Pulmonary artery endothelial cell (primary cell): ENCODE measurements around the gene STRBP. TPM values are rescaled to one million over a fixed set of nuclear protein-coding genes. Genes with fewer than 3 reads are reported as not detected.
A peak's percentile ranks its signal among the peaks of the same experiment; 100 is the strongest.
"Not testable (repeated sequence)": the region's sequence is repeated elsewhere in the genome, so short reads cannot be mapped to it uniquely, and the experiment has no call there.

Experiments
- DNase-seq: peaks from one replicate; pipeline ENCODE4 v3.0.0-alpha.2; 2011; ENCODE audit warnings: low read depth, low spot score
- total RNA-seq: library from RNA; depleted of rRNA; stranded (reverse); fragments of >200 nt; gene quantifications from 2 replicates; pipeline ENCODE4 v1.2.3, GENCODE V29; 2014

STRBP gene
- 9.2 and 14.3 TPM in 2 replicates for total RNA-seq

- DNase-seq = peak; percentile 36
Measured at GRCh38 chr9:123268465-123269259, at the start of gene STRBP. STRBP (minus strand) TSS chr9:123268586; CDS start chr9:123184134, 84,452 bp downstream.

GRCh38 chr9:123316053-123316718, 47.8 kb upstream of the STRBP start:
- no peak for DNase-seq

GRCh38 chr9:123315635-123316034, 47.2 kb upstream of the STRBP start:
- no peak for DNase-seq

GRCh38 chr9:123314617-123315016, 46.2 kb upstream of the STRBP start:
- DNase-seq = no peak

GRCh38 chr9:123312306-123312877, 44.0 kb upstream of the STRBP start:
- no peak for DNase-seq

GRCh38 chr9:123311250-123311752, 42.9 kb upstream of the STRBP start:
- no peak for DNase-seq

GRCh38 chr9:123310551-123311249, 42.3 kb upstream of the STRBP start:
- no peak for DNase-seq

GRCh38 chr9:123309611-123310010, 41.2 kb upstream of the STRBP start:
- no peak for DNase-seq

- no peak for DNase-seq
Measured at GRCh38 chr9:123305879-123306278, 37.5 kb upstream of the STRBP start.

GRCh38 chr9:123304340-123304691, 35.9 kb upstream of the STRBP start:
- DNase-seq = no peak

- DNase-seq = peak; percentile 62
Measured at GRCh38 chr9:123302348-123303214, 34.2 kb upstream of the STRBP start.

GRCh38 chr9:123301936-123302335, 33.5 kb upstream of the STRBP start:
- not testable (repeated sequence) for DNase-seq

- no peak for DNase-seq
Measured at GRCh38 chr9:123300554-123300953, 32.2 kb upstream of the STRBP start.

- no peak for DNase-seq
Measured at GRCh38 chr9:123299558-123300126, 31.3 kb upstream of the STRBP start.

GRCh38 chr9:123296174-123296573, 27.8 kb upstream of the STRBP start:
- no peak for DNase-seq

- no peak for DNase-seq
Measured at GRCh38 chr9:123291736-123292135, 23.4 kb upstream of the STRBP start.

GRCh38 chr9:123290764-123291163, 22.4 kb upstream of the STRBP start:
- DNase-seq = no peak

GRCh38 chr9:123287639-123288038, 19.3 kb upstream of the STRBP start:
- no peak for DNase-seq

- no peak for DNase-seq
Measured at GRCh38 chr9:123286324-123286723, 17.9 kb upstream of the STRBP start.

- no peak for DNase-seq
Measured at GRCh38 chr9:123284656-123285055, 16.3 kb upstream of the STRBP start.
